GM12875 (cell line): ENCODE results near the gene TMEM176B.
A peak's percentile ranks its signal among the peaks of the same experiment; 100 is the strongest.
"Not testable (repeated sequence)": the region's sequence is repeated elsewhere in the genome, so short reads cannot be mapped to it uniquely, and the experiment has no call there.

ENCODE experiments used
- H3K4me3 ChIP-seq: one replicate; pipeline ENCODE4 v1.5.1; 2011; ENCODE audit warnings: low read depth, low read length, control low read depth
- TF ChIP-seq, protein P1 (sequence below): IDR thresholded peaks from 2 replicates; pipeline ENCODE4 v1.5.1; 2011; ENCODE audit warnings: low read depth, mild to moderate bottlenecking, control low read depth, inconsistent platforms, low read length, moderate library complexity, borderline replicate concordance; ENCODE audit not compliant: insufficient read depth

Gene TMEM176B

DNA sequence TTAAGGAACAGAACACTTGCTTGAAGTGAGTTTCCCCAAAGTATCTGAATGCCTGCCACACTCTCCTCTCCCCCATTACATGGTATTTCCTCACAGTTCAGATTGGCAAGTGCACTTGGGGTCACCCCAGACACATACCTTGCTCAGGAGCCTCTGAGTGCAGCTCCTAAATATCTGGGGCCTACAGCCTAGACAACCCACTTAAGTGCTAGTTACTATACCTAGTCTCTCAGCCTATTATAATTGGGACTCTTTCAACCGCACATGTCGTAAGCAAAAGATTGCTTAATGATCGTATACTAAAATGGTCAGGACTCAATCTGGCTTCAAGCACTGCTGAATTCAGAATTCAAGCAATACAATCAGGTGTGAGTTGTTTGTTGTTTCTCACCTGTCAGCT, 19.9 kb downstream of the TMEM176B start:
- TF ChIP-seq, protein P1, sequence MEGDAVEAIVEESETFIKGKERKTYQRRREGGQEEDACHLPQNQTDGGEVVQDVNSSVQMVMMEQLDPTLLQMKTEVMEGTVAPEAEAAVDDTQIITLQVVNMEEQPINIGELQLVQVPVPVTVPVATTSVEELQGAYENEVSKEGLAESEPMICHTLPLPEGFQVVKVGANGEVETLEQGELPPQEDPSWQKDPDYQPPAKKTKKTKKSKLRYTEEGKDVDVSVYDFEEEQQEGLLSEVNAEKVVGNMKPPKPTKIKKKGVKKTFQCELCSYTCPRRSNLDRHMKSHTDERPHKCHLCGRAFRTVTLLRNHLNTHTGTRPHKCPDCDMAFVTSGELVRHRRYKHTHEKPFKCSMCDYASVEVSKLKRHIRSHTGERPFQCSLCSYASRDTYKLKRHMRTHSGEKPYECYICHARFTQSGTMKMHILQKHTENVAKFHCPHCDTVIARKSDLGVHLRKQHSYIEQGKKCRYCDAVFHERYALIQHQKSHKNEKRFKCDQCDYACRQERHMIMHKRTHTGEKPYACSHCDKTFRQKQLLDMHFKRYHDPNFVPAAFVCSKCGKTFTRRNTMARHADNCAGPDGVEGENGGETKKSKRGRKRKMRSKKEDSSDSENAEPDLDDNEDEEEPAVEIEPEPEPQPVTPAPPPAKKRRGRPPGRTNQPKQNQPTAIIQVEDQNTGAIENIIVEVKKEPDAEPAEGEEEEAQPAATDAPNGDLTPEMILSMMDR: no peak
- H3K4me3 ChIP-seq: no peak overlapping the region

DNA sequence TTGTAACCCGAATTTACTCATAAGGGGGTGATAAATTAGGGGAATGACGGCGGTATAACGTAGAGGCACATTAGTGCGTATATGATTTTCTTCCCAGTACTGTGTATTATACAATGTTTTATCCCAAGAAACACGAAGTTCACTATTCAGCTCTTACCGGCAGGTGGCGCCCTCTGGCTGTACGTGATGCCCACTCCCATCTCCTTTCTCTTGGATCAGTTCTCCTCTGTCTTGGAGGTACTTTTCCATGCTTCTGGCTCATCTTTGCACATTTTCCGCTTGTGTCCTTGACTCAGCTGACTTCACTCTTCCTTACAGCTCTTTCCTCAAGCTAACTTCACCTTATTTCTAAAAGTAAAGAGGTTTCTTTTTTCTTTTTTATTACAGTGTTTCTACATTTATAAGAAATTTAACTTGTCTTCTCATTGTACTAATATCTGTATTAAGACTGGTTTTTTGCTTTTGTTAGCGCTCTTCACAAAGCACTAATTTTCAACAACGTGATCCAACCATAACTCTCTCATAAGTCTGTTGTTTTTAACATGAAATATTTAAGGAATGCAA, 21.3 kb downstream of the TMEM176B start:
- H3K4me3 ChIP-seq: no peak overlapping the region
- TF ChIP-seq, protein P1: peak; percentile 84

DNA sequence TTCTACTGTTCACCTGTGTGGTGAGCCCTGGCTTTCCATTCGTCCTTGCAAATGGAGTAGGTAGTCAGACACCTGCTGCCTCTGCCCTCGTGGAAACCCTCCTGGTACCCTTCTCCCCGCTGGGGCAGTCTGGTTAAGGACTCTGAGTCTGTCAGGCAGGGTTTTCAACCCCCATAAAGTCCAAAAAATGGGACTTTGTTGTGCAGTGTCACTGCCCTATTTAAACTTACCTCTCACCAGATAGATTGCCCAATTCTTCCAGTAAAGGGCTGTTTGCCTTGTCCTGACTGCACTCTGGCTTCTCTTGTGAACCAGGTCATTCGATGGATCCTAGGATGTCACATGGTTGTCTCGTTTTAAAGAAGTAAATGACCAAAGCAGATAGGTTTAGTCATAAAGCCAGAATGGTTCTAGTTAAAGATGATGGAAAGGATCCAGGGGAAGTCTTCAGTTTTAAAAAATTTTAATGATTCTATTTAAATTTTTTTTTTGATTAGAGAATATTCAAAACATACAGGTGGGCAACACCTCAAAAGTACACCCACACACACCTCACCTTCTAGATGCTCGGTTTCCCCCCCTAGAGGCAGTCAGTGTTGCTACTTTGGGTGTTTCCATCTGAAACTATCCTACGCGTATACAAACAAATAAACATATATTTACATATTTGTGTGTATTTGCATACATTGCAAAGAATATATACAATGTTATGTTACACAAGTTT, 22.0 kb downstream of the TMEM176B start:
- no peak overlapping the region for H3K4me3 ChIP-seq
- TF ChIP-seq, protein P1: no peak

DNA sequence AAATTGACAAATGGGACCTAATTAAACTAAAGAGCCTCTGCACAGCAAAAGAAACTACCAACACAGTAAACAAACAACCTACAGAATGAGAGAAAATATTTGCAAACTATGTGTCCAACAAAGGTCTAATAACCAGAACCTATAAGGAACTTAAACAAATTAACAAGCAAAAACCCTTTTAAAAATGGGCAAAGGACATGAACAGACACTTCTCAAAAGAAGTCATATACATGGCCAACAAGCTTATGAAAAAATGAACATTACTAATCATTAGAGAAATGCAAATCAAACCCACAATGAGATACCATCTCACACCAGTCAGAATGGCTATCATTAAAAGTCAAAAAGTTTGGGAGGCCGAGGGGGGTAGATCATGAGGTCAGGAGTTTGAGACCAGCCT, 26.0 kb downstream of the TMEM176B start:
- not testable (repeated sequence) for H3K4me3 ChIP-seq

DNA sequence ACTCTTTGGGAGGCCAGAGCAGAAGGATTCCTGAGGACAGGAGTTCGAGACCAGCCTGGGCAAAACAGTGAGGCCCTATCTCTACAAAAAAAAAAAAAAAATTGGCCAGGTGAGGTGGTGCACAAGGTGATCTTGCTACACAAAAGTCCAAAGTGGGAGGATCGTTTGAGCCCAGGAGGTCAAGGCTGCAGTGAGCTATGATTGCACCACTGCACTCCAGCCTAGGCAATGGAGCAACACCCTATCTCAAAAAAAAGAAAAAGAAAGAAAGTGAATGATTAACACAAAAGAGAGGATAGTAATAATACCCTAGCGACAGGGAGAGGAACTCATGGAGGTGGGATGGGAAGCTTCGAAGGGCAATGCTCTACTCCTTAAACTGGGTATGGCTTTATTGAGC, 30.4 kb downstream of the TMEM176B start:
- H3K4me3 ChIP-seq: no peak overlapping the region
- TF ChIP-seq, protein P1: no peak

DNA sequence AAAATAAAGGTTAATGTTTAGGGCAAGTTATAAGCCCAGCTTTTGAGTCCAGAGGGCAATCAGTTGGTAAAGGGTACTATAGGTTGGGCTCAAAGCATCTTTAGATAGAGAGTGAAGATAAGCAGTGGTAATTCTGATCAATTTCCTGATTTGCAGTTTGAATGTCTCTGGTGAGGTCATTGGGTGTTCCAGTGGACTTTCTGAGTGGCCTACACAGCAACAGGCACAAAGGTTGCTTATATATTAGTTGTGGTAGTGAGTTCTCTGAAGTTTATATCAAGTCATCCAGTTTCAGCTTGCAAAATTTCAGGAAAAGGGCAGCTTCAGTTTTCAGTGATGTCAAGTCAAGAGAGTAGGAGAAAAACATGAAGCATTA, 33.8 kb downstream of the TMEM176B start:
- TF ChIP-seq, protein P1: no peak
- H3K4me3 ChIP-seq: no peak overlapping the region

DNA sequence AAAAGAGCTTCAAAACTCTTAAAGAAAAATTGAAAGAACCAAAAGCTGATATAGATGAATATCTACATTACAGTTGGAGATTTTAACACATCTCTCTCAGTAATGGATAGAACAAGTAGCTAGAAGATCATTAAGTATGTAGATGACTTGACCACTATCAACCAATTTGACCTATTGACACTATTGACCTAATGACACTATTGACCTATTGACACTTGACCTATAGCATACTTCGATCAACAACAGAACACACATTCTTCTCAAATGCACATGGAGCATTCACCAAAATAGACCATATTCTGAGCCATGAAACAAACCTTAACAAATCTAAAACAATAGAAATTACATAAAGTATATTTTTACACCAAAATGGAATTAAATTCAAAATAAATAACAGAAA, 40.7 kb downstream of the TMEM176B start:
- TF ChIP-seq, protein P1: no peak
- H3K4me3 ChIP-seq: no peak overlapping the region
